K562 (cell line): Measurements from ENCODE around the gene DAPP1. TPM values are rescaled to one million over a fixed set of nuclear protein-coding genes. Genes with fewer than 3 reads are reported as not detected.

Source experiments
- ATF7 ChIP-seq: fragments of 450-650 bp; IDR thresholded peaks from 2 replicates; pipeline ENCODE4 v1.7.1; 2014; ENCODE audit warnings: mild to moderate bottlenecking, moderate library complexity
- CHCHD3 ChIP-seq: fragments of 250-450 bp; sonication (Bioruptor Pico); IDR thresholded peaks from 2 replicates; pipeline ENCODE4 v2.1.2; 2022; ENCODE audit warnings: mild to moderate bottlenecking
- COPS2 ChIP-seq: fragments of 450-650 bp; conservative IDR thresholded peaks from 2 replicates; pipeline ENCODE4 v1.6.1; 2016; ENCODE audit warnings: mild to moderate bottlenecking, moderate library complexity
- DIDO1 ChIP-seq: fragments of 450-650 bp; IDR thresholded peaks from 2 replicates; pipeline ENCODE4 v1.6.1; 2016; ENCODE audit warnings: low read depth, missing biosample characterization, missing genetic modification characterization
- E2F5 ChIP-seq: sonication (generic); formaldehyde crosslinking; IDR thresholded peaks from 2 replicates; pipeline ENCODE4 v1.8.0; 2022; ENCODE audit warnings: mild to moderate bottlenecking, missing genetic modification reagents
- ELF2 ChIP-seq: fragments of 250-450 bp; sonication (Bioruptor Pico); IDR thresholded peaks from 2 replicates; pipeline ENCODE4 v1.5.0; 2021; ENCODE audit warnings: mild to moderate bottlenecking
- GTF2E2 ChIP-seq: fragments of 200-800 bp; sonication (Bioruptor generic); IDR thresholded peaks from 2 replicates; pipeline ENCODE4 v1.6.1; 2016; ENCODE audit warnings: missing genetic modification characterization, missing compliant biosample characterization
- HOXB6 ChIP-seq: fragments of 250-450 bp; sonication (Bioruptor Pico); IDR thresholded peaks from 2 replicates; pipeline ENCODE4 v1.5.1; 2022; ENCODE audit warnings: mild to moderate bottlenecking, borderline replicate concordance
- KLF6 ChIP-seq: fragments of 250-450 bp; sonication (Bioruptor Pico); IDR thresholded peaks from 2 replicates; pipeline ENCODE4 v1.4.0; 2020; ENCODE audit warnings: mild to moderate bottlenecking, moderate library complexity, borderline replicate concordance
- MAFK ChIP-seq: IDR thresholded peaks from 2 replicates; pipeline ENCODE4 v1.6.1; 2011; ENCODE audit warnings: low read length, improper control_type of control experiment
- MXI1 ChIP-seq: IDR thresholded peaks from 2 replicates; pipeline ENCODE4 v1.6.1; 2011; ENCODE audit warnings: low read depth, mild to moderate bottlenecking, improper control_type of control experiment, low read length
- MYBL2 ChIP-seq, 2 experiments: fragments of 450-650 bp in 1 of 2; sonication (generic) in 1 of 2; formaldehyde crosslinking in 1 of 2; IDR thresholded peaks; 2 replicates each; pipeline versions ENCODE4 v1.6.1 to v1.8.1; 2017 to 2022; ENCODE audit warnings: borderline replicate concordance in 1 of 2, inconsistent platforms in 1 of 2, low read depth in 1 of 2, mild to moderate bottlenecking in 1 of 2, missing genetic modification reagents in 1 of 2, moderate library complexity in 1 of 2
- NCOA4 ChIP-seq: fragments of 450-650 bp; IDR thresholded peaks from 2 replicates; pipeline ENCODE4 v1.6.1; 2018; ENCODE audit warnings: mild to moderate bottlenecking; ENCODE audit not compliant: partially characterized antibody
- NCOA6 ChIP-seq: fragments of 450-650 bp; IDR thresholded peaks from 2 replicates; pipeline ENCODE4 v1.6.1; 2017; ENCODE audit warnings: mild to moderate bottlenecking
- NFIC ChIP-seq: fragments of 450-650 bp; IDR thresholded peaks from 2 replicates; pipeline ENCODE4 v1.6.1; 2017; ENCODE audit warnings: mild to moderate bottlenecking, inconsistent platforms
- SETDB1 ChIP-seq: IDR thresholded peaks from one replicate; pipeline ENCODE4 v1.6.1; 2012; ENCODE audit warnings: low read length, control low read depth, inconsistent platforms
- SIRT6 ChIP-seq: IDR thresholded peaks from one replicate; pipeline ENCODE4 v1.6.1; 2012; ENCODE audit warnings: low read depth, mild to moderate bottlenecking, control low read depth, inconsistent platforms, low read length, moderate library complexity
- SPI1 ChIP-seq: IDR thresholded peaks from 2 replicates; pipeline ENCODE4 v1.6.1; 2011; ENCODE audit warnings: low read depth, low read length, control low read depth, borderline replicate concordance
- SRSF7 ChIP-seq: fragments of 200-400 bp; formaldehyde crosslinking; optimal IDR thresholded peaks from 2 replicates; pipeline ENCODE3; 2017; ENCODE audit warnings: mild to moderate bottlenecking, low read depth, low read length
- THRAP3 ChIP-seq: fragments of 450-650 bp; IDR thresholded peaks from 2 replicates; pipeline ENCODE4 v1.6.1; 2016; ENCODE audit warnings: mild to moderate bottlenecking, inconsistent platforms, borderline replicate concordance
- YY1 ChIP-seq, 3 experiments: IDR thresholded peaks; 2 replicates each; pipeline ENCODE4 v1.6.1; 2011; ENCODE audit warnings: low read length in 2 of 3, mild to moderate bottlenecking in 2 of 3, moderate library complexity in 2 of 3, borderline replicate concordance in 1 of 3, control low read depth in 1 of 3, low read depth in 1 of 3; ENCODE audit not compliant: insufficient read depth in 3 of 3, insufficient replicate concordance in 2 of 3, control insufficient read depth in 1 of 3, insufficient read length in 1 of 3; ENCODE audit errors: extremely low read depth in 1 of 3
- ZNF217 ChIP-seq: sonication (generic); formaldehyde crosslinking; IDR thresholded peaks from 2 replicates; pipeline ENCODE4 v1.8.0; 2022; ENCODE audit warnings: mild to moderate bottlenecking, missing genetic modification reagents
- ZNF277 ChIP-seq: fragments of 250-450 bp; sonication (Bioruptor Pico); IDR thresholded peaks from 2 replicates; pipeline ENCODE4 v1.8.0; 2022; ENCODE audit warnings: inconsistent platforms, mild to moderate bottlenecking, moderate library complexity, borderline replicate concordance
- ZNF507 ChIP-seq: conservative IDR thresholded peaks from 2 replicates; pipeline ENCODE4 v1.6.1; 2017; ENCODE audit warnings: missing genetic modification characterization, missing compliant biosample characterization
- ZNF589 ChIP-seq: fragments of 200-800 bp; sonication (Bioruptor generic); IDR thresholded peaks from 2 replicates; pipeline ENCODE4 v1.6.1; 2016; ENCODE audit warnings: low read depth, missing genetic modification characterization, missing compliant biosample characterization
- polyA plus RNA-seq, 8 experiments: library from polyadenylated mRNA; depleted of rRNA in 4 of 8; stranded (reverse) in 5 of 8; unstranded in 3 of 8; fragments of >200 nt; fragmentation: Nextera tagmentation in 2 of 8; fragmentation: Illumina TruSeq in 1 of 8; extraction: Ambion mirVana in 2 of 8; extraction: Trizol in 1 of 8; gene quantifications; 2 replicates each; pipeline versions ENCODE4 v1.2.1 to v1.2.3, GENCODE V29; 2011 to 2014; ENCODE audit warnings: inconsistent platforms in 1 of 8, missing spikeins in 1 of 8
- total RNA-seq, 7 experiments: library from RNA; depleted of rRNA in 6 of 7; stranded (reverse); fragments of >200 nt in 6 of 7; fragmentation: Illumina TruSeq in 2 of 7; extraction: Trizol in 2 of 7; gene quantifications; 2 replicates each; pipeline versions ENCODE4 v1.2.1 to v1.2.3, GENCODE V29; 2011 to 2021; ENCODE audit warnings: low replicate concordance in 1 of 7
- TF ChIP-seq, protein P1 (sequence below): fragments of 450-650 bp; IDR thresholded peaks from one replicate; pipeline ENCODE4 v1.6.1; 2018; ENCODE audit warnings: mild to moderate bottlenecking, moderate library complexity; ENCODE audit not compliant: partially characterized antibody

The DAPP1 gene
- total and polyA plus RNA-seq, 9 of the 15 experiments (the other 6 are each of a cell fraction or from before 2014, with no cell fraction given), result 1.9 to 7.2 (median 3.6) TPM

GRCh38 chr4:99894161-99894997 is 77.8 kb downstream of the DAPP1 start, which contains the start of gene LAMTOR3 (continued):
- no peak for TF ChIP-seq MXI1
- TF ChIP-seq NFIC, result no peak
- TF ChIP-seq DIDO1 (tag), result peak; percentile 55; the same call in 1 of the 2 replicates
- no peak for TF ChIP-seq NCOA4
- peak in 1 of 3 experiments; percentile 6 for TF ChIP-seq YY1 (IDR thresholded peaks at IDR 0.05; ENCODE audit: borderline replicate concordance in 1 of 3, control insufficient read depth in 1 of 3, extremely low read depth in 1 of 3, insufficient read depth in 3 of 3, insufficient read length in 1 of 3, insufficient replicate concordance in 2 of 3, low read depth in 1 of 3, low read length in 2 of 3)
- no peak for TF ChIP-seq MYBL2 (IDR thresholded peaks at IDR 0.05; ENCODE audit: low read depth)
- TF ChIP-seq MYBL2 (CRISPR knock-in tag; IDR thresholded peaks at IDR 0.05; ENCODE audit: borderline replicate concordance), result no peak
- no peak for TF ChIP-seq GTF2E2
- no peak for TF ChIP-seq CHCHD3 (CRISPR knock-in tag)
- TF ChIP-seq COPS2, result no peak
- TF ChIP-seq THRAP3, result no peak
- no peak for TF ChIP-seq SETDB1
- TF ChIP-seq, protein P1, sequence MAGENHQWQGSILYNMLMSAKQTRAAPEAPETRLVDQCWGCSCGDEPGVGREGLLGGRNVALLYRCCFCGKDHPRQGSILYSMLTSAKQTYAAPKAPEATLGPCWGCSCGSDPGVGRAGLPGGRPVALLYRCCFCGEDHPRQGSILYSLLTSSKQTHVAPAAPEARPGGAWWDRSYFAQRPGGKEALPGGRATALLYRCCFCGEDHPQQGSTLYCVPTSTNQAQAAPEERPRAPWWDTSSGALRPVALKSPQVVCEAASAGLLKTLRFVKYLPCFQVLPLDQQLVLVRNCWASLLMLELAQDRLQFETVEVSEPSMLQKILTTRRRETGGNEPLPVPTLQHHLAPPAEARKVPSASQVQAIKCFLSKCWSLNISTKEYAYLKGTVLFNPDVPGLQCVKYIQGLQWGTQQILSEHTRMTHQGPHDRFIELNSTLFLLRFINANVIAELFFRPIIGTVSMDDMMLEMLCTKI, result no peak
- TF ChIP-seq ATF7, result peak; percentile 26; the same call in 1 of the 2 replicates
- no peak for TF ChIP-seq ZNF217 (CRISPR knock-in tag)
- no peak for TF ChIP-seq ELF2 (CRISPR knock-in tag)
- 0 out of 2 replicates have a peak, but pooled peaks have one; percentile 18 for TF ChIP-seq MAFK
- no peak for TF ChIP-seq NCOA6
- TF ChIP-seq ZNF589, result no peak
- no peak for TF ChIP-seq HOXB6
- no peak for TF ChIP-seq ZNF277
- TF ChIP-seq SPI1, result no peak
- no peak for TF ChIP-seq SIRT6
- no peak for TF ChIP-seq SRSF7
- TF ChIP-seq E2F5 (CRISPR knock-in tag), result no peak
- TF ChIP-seq ZNF507 (tag), result no peak
- TF ChIP-seq KLF6 (CRISPR knock-in tag), result no peak
